ENCODE data around the gene ENOX2.
A peak's percentile ranks its signal among the peaks of the same experiment; 100 is the strongest.

The ENOX2 gene

DNA sequence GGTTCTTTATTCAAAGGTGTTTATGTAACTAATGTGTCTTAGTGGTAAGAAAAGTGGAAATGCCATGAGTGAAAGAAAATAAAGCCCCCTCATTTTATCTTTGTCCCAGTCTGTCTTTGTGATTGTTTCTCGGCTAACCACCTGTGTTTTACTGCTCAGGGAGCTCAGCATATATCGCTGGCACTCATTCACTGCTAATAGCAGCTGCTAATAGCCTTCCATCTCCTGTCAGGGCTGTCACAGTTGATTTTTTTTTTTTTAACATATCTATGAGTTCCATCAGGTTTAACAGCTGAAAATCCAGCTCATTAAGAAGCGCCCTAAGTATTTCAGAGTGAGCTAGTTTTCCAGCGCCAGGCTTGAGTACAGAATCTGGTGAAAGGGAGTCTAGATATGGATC is 295.6 kb downstream of the ENOX2 start:
- DNase-seq: no peak

DNA sequence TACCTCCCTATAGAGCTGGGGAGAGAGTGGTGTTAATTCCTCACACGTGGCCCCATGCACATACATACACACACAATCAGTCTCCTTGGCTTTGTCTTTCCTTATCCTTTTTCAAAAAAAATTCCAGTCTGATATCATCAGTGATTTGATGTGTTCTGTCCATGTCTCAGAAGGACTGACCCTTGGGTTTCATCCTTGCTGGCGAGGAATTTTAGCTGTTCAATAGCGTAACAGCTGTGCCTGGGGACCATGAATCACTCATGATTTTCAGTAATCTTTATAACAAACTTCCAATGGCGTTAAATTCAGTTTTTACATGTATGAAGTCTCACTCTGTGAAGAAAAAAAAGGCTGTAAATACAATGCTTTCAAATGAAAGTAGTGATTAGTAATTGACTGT is 296.6 kb downstream of the ENOX2 start:
- DNase-seq: no peak

DNA sequence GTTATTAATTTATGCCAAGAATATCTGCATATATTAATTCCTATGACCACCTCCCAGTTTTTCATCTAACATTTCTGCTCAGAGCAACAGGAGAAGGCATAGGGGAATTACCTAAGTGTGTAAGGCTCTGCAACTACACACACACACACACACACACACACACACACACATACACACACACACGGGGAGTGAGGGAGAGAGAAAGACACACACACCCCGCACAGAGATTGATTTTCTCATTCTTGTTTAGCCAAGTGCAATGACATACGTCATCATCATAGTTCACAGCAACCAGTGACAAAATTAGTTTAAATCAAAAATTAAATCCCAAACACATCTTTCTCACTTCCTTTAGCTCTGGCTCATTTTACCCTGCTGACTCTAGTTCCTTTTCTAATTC is 298.1 kb downstream of the ENOX2 start:
- DNase-seq: no peak

DNA sequence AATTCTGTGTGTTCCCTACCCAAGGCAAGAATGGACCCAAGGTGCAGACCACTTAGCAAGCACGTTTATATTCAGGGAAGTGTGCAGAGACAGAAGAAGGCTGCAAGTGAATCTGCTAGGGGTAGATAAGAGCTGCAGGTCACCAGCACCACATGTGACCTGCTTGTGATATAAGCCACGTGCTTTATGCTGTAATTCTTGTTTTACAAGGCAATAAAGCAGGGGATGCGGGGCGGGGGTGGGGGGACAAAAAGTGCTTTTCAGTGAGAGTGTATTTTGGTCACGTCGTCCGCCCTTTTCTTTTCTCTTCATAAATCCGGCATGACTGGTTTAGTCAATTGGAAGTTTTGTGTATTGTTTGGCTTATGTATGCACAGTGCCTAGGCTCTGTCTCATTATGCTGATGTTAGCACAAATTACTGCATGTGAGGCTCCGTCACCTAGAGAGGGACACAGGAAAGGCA is 308.5 kb downstream of the ENOX2 start:
- no peak for DNase-seq

DNA sequence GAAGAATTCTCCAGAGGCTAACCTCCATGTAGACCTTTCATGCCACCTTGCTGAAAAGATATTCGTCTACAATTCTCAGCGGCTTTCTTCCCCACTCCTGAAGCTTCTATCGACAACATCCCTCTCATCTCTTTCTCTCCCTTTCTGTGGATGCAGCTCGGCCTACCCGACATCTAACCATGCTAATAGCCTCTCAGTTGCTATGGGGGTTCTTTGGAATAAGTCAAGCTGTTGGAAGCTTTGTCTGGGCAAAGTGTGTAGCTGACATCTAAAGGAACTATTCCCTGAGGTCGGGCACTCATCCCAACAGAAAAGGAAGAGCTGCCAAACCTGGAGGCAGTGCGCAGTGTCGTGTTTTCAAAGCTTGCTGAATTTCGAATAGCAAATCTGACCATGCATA is 309.1 kb downstream of the ENOX2 start:
- DNase-seq: no peak

DNA sequence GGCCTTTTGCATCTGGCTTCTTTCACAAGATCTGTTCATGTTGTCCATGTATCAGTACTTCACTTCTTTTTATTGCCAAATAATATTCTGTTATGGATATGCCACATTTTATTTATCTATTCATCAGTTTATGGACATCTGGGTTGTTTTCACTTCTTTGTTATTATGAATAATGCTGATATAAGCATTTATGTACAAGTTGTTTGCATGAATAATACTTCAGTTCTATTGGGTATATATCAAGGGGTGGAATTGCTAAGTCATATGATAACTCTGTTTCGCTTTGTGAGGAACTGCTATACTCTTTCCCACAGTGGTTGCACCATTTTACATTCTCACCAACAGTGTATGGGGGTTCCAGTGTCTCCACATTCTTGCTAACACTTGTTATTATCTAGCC is 310.8 kb downstream of the ENOX2 start:
- no peak for DNase-seq

DNA sequence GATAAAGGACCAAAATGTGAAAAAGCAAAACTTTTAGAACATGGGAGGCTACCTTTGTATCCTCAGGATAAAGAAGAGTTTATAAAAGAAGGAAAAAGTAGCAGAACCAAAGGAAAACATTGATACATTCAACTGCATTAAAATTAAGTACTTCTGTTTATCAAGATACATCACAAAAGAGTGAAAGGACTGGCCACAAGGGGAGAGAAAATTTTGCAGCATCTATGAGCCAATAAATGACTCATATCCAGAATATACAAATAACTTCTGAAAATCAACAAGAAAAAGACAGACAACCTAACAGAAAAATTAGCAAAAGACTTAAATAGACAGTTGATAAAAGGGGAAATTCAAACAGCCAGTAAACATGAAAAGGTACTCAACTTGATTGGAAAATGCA is 324.1 kb downstream of the ENOX2 start:
- no peak for DNase-seq

DNA sequence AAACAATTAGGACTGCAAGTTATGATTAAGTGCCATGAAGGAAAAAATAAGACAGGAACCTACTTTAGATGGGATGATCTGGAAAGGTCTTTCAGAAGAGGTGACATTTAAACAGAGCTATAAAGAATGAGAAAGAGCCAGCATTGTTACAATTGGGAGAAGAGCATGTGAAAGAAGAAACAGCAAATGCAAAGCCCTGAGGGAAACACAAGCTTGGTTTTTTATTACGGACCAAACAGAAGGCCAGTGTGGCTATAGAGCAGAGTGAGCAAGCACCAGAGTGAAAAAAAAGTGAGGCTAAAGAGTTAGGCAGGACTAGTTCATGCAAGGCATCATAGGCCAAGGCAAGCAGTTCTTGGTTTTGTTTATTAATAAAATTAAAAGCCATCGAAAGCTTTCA is 325.6 kb downstream of the ENOX2 start:
- no peak for DNase-seq

DNA sequence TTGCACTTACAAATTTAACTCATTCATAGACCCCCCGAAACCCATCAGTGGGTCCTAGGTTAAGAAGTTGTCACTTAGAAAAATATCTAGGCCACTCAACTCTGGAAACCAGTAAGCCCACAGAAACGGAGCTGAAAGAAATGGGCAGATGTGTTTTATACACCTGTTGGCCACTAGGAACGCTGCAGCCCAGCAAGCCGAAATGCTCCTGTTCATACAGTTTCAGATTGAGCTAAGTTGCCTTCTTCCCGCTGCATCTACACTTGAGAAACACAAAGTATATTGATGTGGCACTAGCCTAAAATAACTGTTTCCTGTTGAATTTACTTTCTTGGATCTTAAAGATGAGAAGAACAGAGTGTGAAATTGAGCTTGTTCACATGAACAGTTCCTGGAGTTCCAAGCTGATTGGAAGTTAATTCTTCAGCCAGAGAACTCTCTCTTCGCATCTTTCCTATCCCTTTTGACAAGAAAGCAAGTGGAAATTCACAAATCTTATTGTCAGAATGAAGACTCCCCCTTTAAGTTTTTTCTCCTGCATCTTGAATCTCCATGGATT is 327.1 kb downstream of the ENOX2 start:
- peak; percentile 38 for DNase-seq
